Measurements from ENCODE around the gene WHRN. TPM values are rescaled to one million over a fixed set of nuclear protein-coding genes. Genes with fewer than 3 reads are reported as not detected.

Gene WHRN
- total RNA-seq, 2 experiments from 2014 or later = 19.9 to 20.5 TPM

DNA sequence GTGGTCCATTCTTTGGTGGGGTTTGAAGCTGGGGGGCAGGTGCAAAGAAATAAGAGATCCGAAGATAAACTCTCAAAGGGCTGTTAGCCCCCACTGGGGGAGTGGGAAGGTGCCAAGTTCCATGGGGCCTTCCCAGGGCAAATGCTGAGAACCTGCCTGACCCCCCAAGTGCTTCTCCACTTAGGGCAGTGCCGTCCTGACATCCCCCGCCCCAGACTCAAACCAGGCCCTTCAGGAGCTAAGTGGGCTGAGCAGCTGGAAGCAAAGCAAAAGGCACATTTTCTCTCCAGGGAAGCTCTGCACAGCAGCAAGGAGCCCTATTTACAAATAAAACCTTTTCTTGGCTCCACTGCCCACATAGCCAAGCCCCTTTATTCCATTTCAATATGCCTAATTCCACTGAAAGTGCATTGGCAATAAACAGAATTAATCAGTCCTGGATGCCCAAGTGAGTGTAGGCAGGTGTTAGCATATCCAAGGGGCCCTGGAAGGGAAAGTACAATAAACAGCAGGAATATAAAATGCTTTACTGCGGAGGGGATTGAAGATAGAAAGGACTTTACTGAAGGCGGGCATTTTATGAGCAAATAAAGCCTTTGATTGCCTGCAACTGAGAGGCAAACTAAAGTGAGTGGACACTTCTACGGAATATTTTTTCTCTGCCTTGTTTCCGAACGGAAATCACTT is 44.6 kb downstream of the WHRN start:
- no peak for TF ChIP-seq CTCF (IDR thresholded peaks at IDR 0.05)
- Histone ChIP-seq H3K4me1 (ENCODE audit: insufficient read depth, low read length) (no peaks in the 10 kb centered on the region), H3K27me3 (ENCODE audit: control insufficient read depth in 1 of 2, insufficient read depth in 2 of 2, low read length in 2 of 2) (no peaks in the 10 kb centered on the region), H3K4me3 (ENCODE audit: low read length) (no peak overlapping the region), H3K9me3 (ENCODE audit: control insufficient read depth in 1 of 2, insufficient read depth in 1 of 2, low read length in 2 of 2) (no peaks in the 10 kb centered on the region), H3K36me3 (ENCODE audit: insufficient read depth, low read length) (no peaks in the 10 kb centered on the region), H3K27ac (ENCODE audit: low read depth in 1 of 2, low read length in 2 of 2) (no peak overlapping the region)
- Mint-ChIP-seq H3K9me3 (no peaks in the 10 kb centered on the region), H3K4me3 (no peak overlapping the region), H3K27ac (no peak overlapping the region), H3K36me3 (ENCODE audit: low read depth) (no peaks in the 10 kb centered on the region), H3K27me3 (no peaks in the 10 kb centered on the region), H3K4me1 (ENCODE audit: low read depth) (no peaks in the 10 kb centered on the region)
- ATAC-seq (ENCODE audit: poor library complexity) (no peak), DNase-seq (no peak)
- POLR2A ChIA-PET = no interaction called here
- CTCF ChIA-PET = no interaction called here
- intact Hi-C loops (cut with DNase I, micrococcal nuclease) = no loop called here

GRCh38 chr9:114459464-114459863 is 45.8 kb downstream of the WHRN start:
- no peak overlapping the region for H3K27ac ChIP-seq (ENCODE audit: low read depth in 1 of 2, low read length in 2 of 2)
- no peaks in the 10 kb centered on the region for H3K36me3 ChIP-seq (ENCODE audit: insufficient read depth, low read length)
- H3K4me3 Mint-ChIP-seq = no peak overlapping the region
- no peak overlapping the region for H3K27ac Mint-ChIP-seq
- no peaks in the 10 kb centered on the region for H3K4me1 ChIP-seq (ENCODE audit: insufficient read depth, low read length)
- ATAC-seq (ENCODE audit: poor library complexity) = no peak
- H3K27me3 ChIP-seq (ENCODE audit: control insufficient read depth in 1 of 2, insufficient read depth in 2 of 2, low read length in 2 of 2) = no peaks in the 10 kb centered on the region
- ChIA-PET POLR2A (no interaction called here), CTCF (no interaction called here)
- no peak for TF ChIP-seq CTCF (IDR thresholded peaks at IDR 0.05)
- intact Hi-C loops (cut with DNase I, micrococcal nuclease) = no loop called here
- H3K27me3 Mint-ChIP-seq = no peaks in the 10 kb centered on the region
- no peak for DNase-seq
- H3K9me3 Mint-ChIP-seq = no peaks in the 10 kb centered on the region
- no peaks in the 10 kb centered on the region for H3K36me3 Mint-ChIP-seq (ENCODE audit: low read depth)
- no peak overlapping the region for H3K4me3 ChIP-seq (ENCODE audit: low read length)
- no peaks in the 10 kb centered on the region for H3K9me3 ChIP-seq (ENCODE audit: control insufficient read depth in 1 of 2, insufficient read depth in 1 of 2, low read length in 2 of 2)
- H3K4me1 Mint-ChIP-seq (ENCODE audit: low read depth) = no peaks in the 10 kb centered on the region

DNA sequence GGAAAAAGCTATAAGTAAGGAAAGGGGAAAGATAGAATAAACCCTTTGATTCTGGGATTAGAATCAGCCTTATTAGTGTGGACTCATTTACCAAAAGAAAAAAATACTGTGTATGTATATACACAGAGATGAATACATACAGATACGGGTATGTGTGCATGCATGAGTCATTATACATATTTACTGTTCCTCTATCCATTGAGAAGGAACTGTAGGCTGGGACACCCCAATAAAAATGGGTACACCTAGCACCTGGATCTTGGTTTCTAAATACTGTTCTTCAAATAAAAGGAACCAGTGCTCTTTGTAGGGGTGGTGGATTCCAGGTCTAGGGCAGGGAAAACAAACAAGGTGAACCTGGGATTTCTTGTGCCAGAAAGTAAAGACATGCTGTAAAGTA is 48.3 kb downstream of the WHRN start:
- ATAC-seq (ENCODE audit: poor library complexity) = no peak
- H3K9me3 Mint-ChIP-seq = peaks cover 4% of the 10 kb centered on the region

More for the DNA sequence above, 48.3 kb downstream of the WHRN start:
- intact Hi-C loops (cut with DNase I, micrococcal nuclease) = no loop called here
- H3K4me1 ChIP-seq (ENCODE audit: insufficient read depth, low read length) = peaks cover 14% of the 10 kb centered on the region
- H3K9me3 ChIP-seq (ENCODE audit: control insufficient read depth in 1 of 2, insufficient read depth in 1 of 2, low read length in 2 of 2) = no peaks in the 10 kb centered on the region
- H3K36me3 ChIP-seq (ENCODE audit: insufficient read depth, low read length) = no peaks in the 10 kb centered on the region
- POLR2A ChIA-PET = no interaction called here
- no peak overlapping the region for H3K4me3 ChIP-seq (ENCODE audit: low read length)
- Mint-ChIP-seq H3K36me3 (ENCODE audit: low read depth) (no peaks in the 10 kb centered on the region), H3K27me3 (no peaks in the 10 kb centered on the region), H3K4me1 (ENCODE audit: low read depth) (peaks cover 19% of the 10 kb centered on the region), H3K27ac (no peak overlapping the region), H3K4me3 (no peak overlapping the region)
- no peak overlapping the region for H3K27ac ChIP-seq (ENCODE audit: low read depth in 1 of 2, low read length in 2 of 2)
- TF ChIP-seq CTCF (IDR thresholded peaks at IDR 0.05) = no peak
- CTCF ChIA-PET = interaction anchor here (0.7 kb wide), 1 partner anchor 196 kb away, joined by 3 read pairs; no protein-coding TSS in a partner anchor
- H3K27me3 ChIP-seq (ENCODE audit: control insufficient read depth in 1 of 2, insufficient read depth in 2 of 2, low read length in 2 of 2) = no peaks in the 10 kb centered on the region
- no peak for DNase-seq
